Head of caudate nucleus (tissue), 42 donors: Measurements from ENCODE around the gene KLF9.
A peak's percentile ranks its signal among the peaks of the same experiment; 100 is the strongest.
"Not testable (repeated sequence)": the region's sequence is repeated elsewhere in the genome, so short reads cannot be mapped to it uniquely, and the experiment has no call there.

Experiments used
- DNase-seq, 42 donors: peaks; one replicate each; pipeline versions ENCODE4 v3.0.0 to v3.0.0-alpha.2; 2020 to 2021; ENCODE audit warnings: mixed read lengths in 7 of 42
- intact Hi-C: fragments of 100-400 bp; cut with DNase I; formaldehyde crosslinking; loops from one replicate; pipeline ENCODE4 v1.15.0; 2022

The KLF9 gene

DNA sequence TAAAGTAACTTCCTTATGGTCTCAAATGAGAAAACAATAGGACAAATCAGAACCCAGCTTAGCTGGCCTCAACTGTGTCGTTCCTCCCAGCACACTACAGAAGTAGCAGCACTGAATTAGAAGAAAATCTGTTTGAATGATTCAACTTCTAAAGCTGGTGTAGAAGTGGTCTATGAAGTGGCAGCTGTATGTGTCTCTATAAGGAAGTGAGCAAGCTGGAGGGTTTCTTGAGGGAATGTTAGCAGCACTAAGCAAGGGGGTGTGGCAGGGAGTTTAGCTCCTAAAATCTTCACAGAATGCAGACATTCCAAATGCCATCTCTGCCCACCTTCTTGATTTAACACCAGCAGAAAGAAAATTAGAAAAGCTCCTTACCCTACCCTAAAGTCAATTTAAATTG, 4.1 kb downstream of the KLF9 start:
- DNase-seq, result peak in 2 of 42 donors; percentile 17 to 39
- intact Hi-C loops, result loop anchor here (5.0 to 10.0 kb wide), 2 partner anchors 63 to 156 kb away; partner anchors contain the start of gene SMC5

GRCh38 chr9:70409800-70410199, 4.7 kb downstream of the KLF9 start:
- intact Hi-C loops, result loop anchor here (5.0 to 10.0 kb wide), 2 partner anchors 62 to 155 kb away; partner anchors contain the start of gene SMC5
- no peak for DNase-seq

DNA sequence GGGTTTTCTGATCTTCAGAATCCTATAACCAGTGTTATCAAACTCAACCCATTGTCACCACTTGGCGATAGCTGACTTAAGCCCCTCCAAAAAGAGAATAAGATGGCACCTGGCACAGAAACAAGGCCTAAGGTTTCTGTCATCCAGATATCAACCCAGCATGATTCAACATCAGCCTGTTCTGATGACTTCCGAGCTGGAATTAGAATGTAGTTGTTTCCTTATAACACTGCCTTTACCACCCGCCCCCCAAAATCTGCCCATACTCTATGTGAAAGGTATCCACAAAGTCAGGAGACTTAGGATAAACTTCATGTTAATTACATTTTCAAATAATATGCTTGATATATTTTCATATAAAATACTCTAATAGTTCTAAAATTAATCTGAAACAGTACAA, 5.2 kb downstream of the KLF9 start:
- peak in 1 of 42 donors; percentile 25 for DNase-seq
- intact Hi-C loops, result no loop called here

DNA sequence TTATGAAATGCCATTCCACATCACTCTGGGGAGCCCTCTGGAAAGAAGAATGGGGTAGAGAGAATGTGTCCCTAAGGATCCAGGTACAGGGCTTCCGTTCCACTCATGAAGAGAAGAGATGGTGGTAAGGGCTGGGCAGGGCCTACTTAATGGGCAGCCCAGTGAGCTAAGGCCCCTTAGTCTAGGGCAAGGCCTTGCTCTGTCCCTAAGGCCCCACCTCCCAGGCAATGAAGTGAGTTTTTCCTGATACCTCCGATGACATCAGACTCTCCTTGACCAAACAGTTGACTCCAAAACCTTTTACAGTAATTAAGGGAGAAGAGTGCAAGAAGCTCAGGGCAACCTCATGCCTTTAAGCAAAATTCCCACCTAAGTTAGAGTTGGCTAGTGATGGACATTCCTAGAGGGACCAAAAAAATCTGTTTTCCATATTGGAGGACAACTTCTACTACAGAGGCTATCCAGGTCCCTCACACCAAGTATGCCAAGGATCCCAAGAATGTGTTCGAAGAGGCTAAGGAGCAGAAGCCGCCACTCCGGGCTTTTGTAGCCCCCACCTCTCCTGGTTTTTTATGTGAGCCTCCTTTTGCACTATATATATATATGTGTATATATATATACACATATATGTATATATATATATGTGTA, 5.9 kb downstream of the KLF9 start:
- intact Hi-C loops, result no loop called here
- peak in 1 of 42 donors; percentile 29 for DNase-seq

DNA sequence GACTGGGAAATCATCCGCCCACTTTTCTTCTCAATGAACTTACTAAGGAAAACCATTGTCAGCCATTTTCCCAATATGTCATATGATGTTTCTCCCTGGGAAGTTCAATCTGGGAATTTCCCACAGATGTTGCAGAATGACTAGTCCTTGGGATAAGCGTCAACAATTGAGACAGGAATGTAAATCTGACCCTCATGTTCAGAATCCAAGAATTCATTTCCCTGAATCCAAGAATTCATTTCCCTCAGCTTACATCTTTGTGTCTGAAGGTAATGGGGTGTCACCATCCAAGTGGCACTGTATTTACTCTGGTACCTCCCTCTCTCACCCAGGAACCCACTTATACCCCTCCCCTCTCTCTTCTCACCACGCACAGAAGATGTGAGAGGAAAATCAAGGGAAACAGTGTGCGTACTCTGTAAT, 7.4 kb downstream of the KLF9 start:
- intact Hi-C loops, result no loop called here
- peak in 1 of 42 donors; percentile 27 for DNase-seq

GRCh38 chr9:70406434-70406862, 8.0 kb downstream of the KLF9 start:
- peak in 23 of 42 donors; percentile 29 to 78 (median 54) for DNase-seq
- intact Hi-C loops, result no loop called here

DNA sequence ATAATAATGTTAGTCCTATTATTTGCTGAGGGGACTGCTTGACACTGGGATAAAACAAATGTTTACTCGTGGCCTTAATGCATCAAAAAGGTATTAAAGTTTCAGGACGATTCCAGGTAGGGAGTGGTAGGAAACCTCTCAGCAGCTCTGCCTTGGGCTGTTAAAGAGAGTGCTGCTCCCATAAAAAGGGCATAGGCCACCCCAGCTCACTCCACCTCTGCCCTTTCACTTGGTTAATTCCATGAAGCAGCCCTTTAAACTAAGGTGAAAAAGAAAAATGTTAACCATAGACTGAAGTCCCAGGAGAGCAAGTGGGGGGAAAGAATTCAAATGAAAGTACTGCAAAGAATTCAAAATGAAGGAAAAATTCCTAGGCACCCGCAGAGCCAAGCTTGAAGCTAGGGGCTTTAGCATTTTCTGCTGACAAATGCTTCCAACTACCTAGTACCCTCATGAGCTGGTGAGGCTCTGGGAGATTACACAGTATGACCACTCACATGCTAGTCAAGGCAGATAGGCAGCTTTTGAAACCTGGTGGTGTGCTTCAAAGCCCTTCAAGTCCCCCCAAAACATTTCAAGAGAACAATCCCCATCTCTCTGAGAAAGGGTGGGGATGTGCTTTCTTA, 8.5 kb downstream of the KLF9 start:
- intact Hi-C loops, result no loop called here
- peak in 1 of 42 donors; percentile 32 for DNase-seq

- DNase-seq, result peak in 2 of 42 donors; percentile 20 to 31
- intact Hi-C loops, result no loop called here
Measured at GRCh38 chr9:70404261-70404660, 10.2 kb downstream of the KLF9 start.

DNA sequence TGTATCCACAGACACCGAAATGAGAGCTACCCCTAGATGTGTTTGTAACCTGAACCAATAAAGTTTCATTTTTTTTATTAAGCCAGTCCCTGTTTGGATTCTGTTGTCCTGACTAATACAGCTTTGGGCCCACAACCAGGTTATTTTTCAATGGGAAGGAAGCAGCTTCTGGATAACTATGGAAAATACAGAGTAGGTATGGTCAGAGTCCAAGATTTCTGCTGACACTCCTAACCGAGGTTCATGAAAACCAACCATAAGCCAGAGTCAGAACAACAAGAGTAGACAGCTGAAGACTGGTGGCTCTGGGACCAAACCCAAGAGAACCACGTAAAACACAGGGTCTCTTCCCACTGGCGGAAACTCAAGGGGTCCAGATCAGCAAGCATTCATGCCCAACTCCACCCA, 10.8 kb downstream of the KLF9 start:
- intact Hi-C loops, result no loop called here
- DNase-seq, result peak in 2 of 42 donors; percentile 22 to 35

- DNase-seq, result peak in 2 of 42 donors; percentile 33 to 36
- intact Hi-C loops, result no loop called here
Measured at GRCh38 chr9:70403166-70403565, 11.3 kb downstream of the KLF9 start.

DNA sequence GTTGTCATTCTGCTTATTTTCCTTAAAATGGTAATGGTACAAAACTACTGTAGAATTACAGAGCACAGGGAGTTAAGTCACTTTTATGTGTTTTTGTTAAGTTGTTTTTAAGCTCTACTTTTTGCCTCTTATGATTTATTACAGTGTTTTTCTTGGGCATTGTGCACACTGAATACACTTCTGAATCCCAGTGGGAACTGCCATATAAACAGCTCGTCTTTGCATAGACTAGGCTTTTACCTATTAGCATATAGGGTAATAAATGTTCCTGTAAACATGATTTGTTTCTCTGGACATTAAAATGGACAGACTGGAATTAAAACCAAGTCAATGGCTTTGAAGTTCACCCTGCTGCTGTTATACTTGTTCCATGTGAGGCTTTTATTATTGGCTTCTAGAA, 12.2 kb downstream of the KLF9 start:
- no peak for DNase-seq
- intact Hi-C loops, result no loop called here

DNA sequence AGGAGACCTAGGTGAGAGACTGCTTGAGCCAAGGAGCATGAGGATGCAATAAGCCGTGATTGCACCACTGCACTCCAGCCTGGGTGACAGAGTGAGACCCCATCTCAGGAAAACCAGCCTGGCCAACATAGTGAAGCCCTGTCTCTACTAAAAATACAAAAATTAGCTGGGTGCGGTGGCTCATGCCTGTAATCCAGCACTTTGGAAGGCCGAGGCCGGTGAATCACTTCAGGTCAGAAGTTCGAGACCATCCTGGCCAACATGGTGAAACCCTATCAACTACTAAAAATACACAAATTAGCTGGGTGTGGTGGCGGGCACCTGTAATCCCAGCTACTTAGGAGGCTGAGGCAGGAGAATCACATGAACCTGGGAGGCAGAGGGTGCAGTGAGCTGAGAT, 13.2 kb downstream of the KLF9 start:
- intact Hi-C loops, result not testable (repeated sequence)
- DNase-seq, result peak in 1 of 42 donors; percentile 31

DNA sequence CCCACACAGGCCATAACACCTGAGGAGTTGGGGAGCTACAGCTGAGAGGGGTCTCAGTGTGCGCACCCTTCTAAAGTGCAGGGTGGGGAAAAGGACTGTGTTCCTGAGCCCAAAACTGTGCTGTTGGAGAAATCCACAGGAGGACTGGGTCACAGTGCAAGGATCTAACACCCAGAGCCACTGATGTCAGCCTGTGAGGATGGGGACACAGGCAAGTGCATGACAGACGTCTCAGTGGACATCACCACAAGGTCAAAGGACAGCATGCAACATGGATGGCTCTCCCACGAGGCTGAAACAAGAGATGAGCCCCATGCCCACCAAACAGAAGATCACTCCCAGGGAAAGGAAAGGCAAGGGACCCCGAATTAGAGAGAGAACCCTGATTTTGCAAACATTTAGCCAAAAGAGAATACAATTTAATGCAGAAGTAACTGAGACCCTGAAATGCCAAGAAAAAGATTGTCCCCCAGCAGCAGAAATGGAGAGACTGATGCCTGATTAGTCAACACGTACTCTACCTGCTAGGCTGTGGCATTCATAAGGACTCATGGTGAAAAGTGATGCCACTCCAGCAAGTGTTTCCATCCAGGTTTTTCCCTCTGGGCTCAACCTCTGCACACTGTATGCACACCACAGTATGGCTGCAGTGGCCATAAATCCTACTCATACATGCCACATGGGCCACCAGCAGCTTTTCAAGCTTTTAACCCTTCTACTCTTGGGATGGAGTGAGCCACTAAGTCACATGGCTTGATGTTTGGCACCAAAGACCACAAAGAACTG, 14.2 kb downstream of the KLF9 start:
- peak in 2 of 42 donors; percentile 31 to 36 for DNase-seq
- intact Hi-C loops, result no loop called here

GRCh38 chr9:70399141-70399540, 15.3 kb downstream of the KLF9 start:
- intact Hi-C loops, result no loop called here
- peak in 1 of 42 donors; percentile 0 for DNase-seq

GRCh38 chr9:70398145-70398556, 16.3 kb downstream of the KLF9 start:
- intact Hi-C loops, result no loop called here
- DNase-seq, result peak in 5 of 42 donors; percentile 23 to 45 (median 41)

DNA sequence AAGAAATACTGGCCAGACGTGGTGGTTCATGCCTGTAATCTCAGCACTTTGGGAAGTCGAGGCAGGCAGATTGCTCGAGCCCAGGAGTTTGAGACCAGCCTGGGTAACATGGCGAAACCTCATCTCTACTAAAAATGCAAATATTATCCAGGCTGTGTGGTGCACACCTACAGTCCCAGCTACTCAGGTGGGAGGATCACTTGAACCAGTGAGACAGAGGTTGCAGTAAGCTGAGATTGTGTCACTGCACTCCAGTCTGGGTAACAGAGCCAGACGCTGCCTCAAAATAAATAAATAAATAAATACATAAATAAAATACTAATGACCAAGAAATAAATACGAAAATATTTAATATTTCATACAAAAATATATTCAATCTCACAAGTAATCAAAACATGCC, 18.8 kb downstream of the KLF9 start:
- intact Hi-C loops, result no loop called here
- peak in 2 of 42 donors; percentile 43 to 52 for DNase-seq

DNA sequence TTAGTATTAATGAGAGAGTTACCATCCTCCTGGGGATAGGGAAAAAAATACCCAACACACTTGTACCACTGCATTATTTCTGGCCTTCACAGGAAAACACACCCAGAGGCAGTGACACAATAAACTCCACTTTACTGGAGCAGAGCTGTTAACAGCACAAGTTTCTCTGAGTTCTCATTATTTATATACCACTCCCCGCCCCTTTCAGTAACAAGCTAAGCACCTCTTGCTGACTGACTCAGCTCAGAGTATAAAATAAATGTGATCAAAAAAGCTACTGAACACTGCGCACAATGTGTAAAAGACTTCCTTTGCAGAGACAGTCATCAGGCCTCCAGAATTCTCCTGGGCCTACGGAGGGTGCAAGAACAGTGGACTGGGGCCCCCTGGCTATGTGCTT, 21.6 kb downstream of the KLF9 start:
- peak in 2 of 42 donors; percentile 48 to 51 for DNase-seq
- intact Hi-C loops, result no loop called here

DNA sequence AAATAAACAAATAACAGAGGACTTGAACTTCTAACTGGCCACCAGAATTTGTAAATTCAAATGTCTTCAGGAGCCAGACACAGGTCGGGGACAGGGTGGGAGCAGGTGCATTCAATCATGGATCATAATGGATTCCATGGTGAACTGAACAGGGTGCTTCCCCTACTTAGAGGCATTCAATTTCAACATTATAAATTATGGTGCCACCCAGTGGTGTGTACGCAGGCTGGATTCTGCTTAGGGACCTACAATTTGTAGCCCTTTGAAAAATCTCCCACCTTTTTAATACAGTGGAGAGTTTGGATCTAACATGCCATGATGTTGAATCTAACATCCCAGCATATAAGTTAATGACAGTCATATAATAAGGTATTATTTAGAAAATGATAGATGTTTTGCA, 22.3 kb downstream of the KLF9 start:
- intact Hi-C loops, result no loop called here

GRCh38 chr9:70390933-70391341, 23.5 kb downstream of the KLF9 start:
- intact Hi-C loops, result no loop called here
- peak in 1 of 42 donors; percentile 39 for DNase-seq

More for the DNA sequence above, 22.3 kb downstream of the KLF9 start:
- DNase-seq, result peak in 2 of 42 donors; percentile 45 to 60
